ENCODE results near the gene PLK3.
"Not testable (repeated sequence)": the region's sequence is repeated elsewhere in the genome, so short reads cannot be mapped to it uniquely, and the experiment has no call there.

The PLK3 gene

GRCh38 chr1:44787506-44787905 lies 12.7 kb upstream of the PLK3 start:
- no peak for DNase-seq
- no peak for ATAC-seq

GRCh38 chr1:44788120-44788860 lies 11.9 kb upstream of the PLK3 start, which contains the start of gene BEST4:
Gene BEST4 (minus strand): TSS chr1:44788170. CDS start chr1:44787705, 465 bp downstream.
- ATAC-seq (no peak), DNase-seq (no peak)

GRCh38 chr1:44790968-44791801 lies 9.0 kb upstream of the PLK3 start:
- DNase-seq: no peak
- no peak for ATAC-seq

- DNase-seq: no peak
- ATAC-seq: no peak
Observed at GRCh38 chr1:44792736-44793502, 7.3 kb upstream of the PLK3 start.

GRCh38 chr1:44797886-44798285 lies 2.3 kb upstream of the PLK3 start:
- DNase-seq, ATAC-seq: not testable (repeated sequence)

GRCh38 chr1:44798481-44799365 lies 1.5 kb upstream of the PLK3 start:
- DNase-seq (no peak), ATAC-seq (no peak)

- peak; percentile 7 for ATAC-seq
Observed at GRCh38 chr1:44801491-44802305, 1.5 kb downstream of the PLK3 start.

GRCh38 chr1:44802306-44803061 lies 2.3 kb downstream of the PLK3 start:
- ATAC-seq: no peak

More at GRCh38 chr1:44801491-44802305, 1.5 kb downstream of the PLK3 start:
- peak; percentile 39 for DNase-seq

GRCh38 chr1:44803062-44803311 lies 2.8 kb downstream of the PLK3 start:
- ATAC-seq: no peak
- no peak for DNase-seq

More at GRCh38 chr1:44802306-44803061, 2.3 kb downstream of the PLK3 start:
- no peak for DNase-seq

- DNase-seq (no peak), ATAC-seq (no peak)
Observed at GRCh38 chr1:44803312-44804095, 3.3 kb downstream of the PLK3 start.

- ATAC-seq (no peak), DNase-seq (no peak)
Observed at GRCh38 chr1:44805311-44806024, 5.3 kb downstream of the PLK3 start.

- ATAC-seq (no peak), DNase-seq (no peak)
Observed at GRCh38 chr1:44806025-44806703, 6.0 kb downstream of the PLK3 start.

- DNase-seq (no peak), ATAC-seq (peak; percentile 4)
Observed at GRCh38 chr1:44806704-44807363, 6.7 kb downstream of the PLK3 start, which contains the start of gene DYNLT4. Gene DYNLT4 (minus strand): TSS chr1:44807351. CDS start chr1:44806668, 683 bp downstream.

- DNase-seq (peak; percentile 93), ATAC-seq (peak; percentile 63)
Observed at GRCh38 chr1:44807364-44808062, 7.3 kb downstream of the PLK3 start.

GRCh38 chr1:44808063-44808937 lies 8.1 kb downstream of the PLK3 start, which contains the start of gene BTBD19:
Gene BTBD19 (plus strand): TSS chr1:44808523. CDS start chr1:44808821, 298 bp downstream.
- ATAC-seq: peak; percentile 58
- DNase-seq: peak; percentile 88

All from stimulated activated naive CD8-positive, alpha-beta T cell treated with anti-CD3 and anti-CD28 coated beads, Interleukin-15, Interleukin-2, amounts not matched to agents 100 U/mL and 50 U/mL, for 24 hours (primary cell).